HUES6 (cell line): ENCODE data around the gene TFPI2.

ENCODE experiments used
- H3K27ac ChIP-seq: 2 replicates; pipeline ENCODE4 v1.7.0; 2013; ENCODE audit warnings: low read depth, mild to moderate bottlenecking, low read length, inconsistent platforms
- H3K27me3 ChIP-seq: 2 replicates; pipeline ENCODE4 v1.6.1; 2013; ENCODE audit warnings: low read length; ENCODE audit not compliant: control insufficient read depth, insufficient read depth
- H3K36me3 ChIP-seq: 2 replicates; pipeline ENCODE4 v1.6.1; 2013; ENCODE audit warnings: low read length; ENCODE audit not compliant: control insufficient read depth, insufficient read depth
- H3K4me1 ChIP-seq: 2 replicates; pipeline ENCODE4 v1.6.1; 2013; ENCODE audit warnings: low read length; ENCODE audit not compliant: control insufficient read depth, insufficient read depth
- H3K4me3 ChIP-seq: 2 replicates; pipeline ENCODE4 v1.5.1; 2013; ENCODE audit warnings: low read depth, low read length
- H3K9ac ChIP-seq: one replicate; pipeline ENCODE4 v1.6.1; 2013; ENCODE audit warnings: mild to moderate bottlenecking, low read length
- H3K9me3 ChIP-seq: 2 replicates; pipeline ENCODE4 v1.6.1; 2013; ENCODE audit warnings: low read depth, low read length; ENCODE audit not compliant: control insufficient read depth, insufficient read depth

TFPI2 gene, protein sequence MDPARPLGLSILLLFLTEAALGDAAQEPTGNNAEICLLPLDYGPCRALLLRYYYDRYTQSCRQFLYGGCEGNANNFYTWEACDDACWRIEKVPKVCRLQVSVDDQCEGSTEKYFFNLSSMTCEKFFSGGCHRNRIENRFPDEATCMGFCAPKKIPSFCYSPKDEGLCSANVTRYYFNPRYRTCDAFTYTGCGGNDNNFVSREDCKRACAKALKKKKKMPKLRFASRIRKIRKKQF

DNA sequence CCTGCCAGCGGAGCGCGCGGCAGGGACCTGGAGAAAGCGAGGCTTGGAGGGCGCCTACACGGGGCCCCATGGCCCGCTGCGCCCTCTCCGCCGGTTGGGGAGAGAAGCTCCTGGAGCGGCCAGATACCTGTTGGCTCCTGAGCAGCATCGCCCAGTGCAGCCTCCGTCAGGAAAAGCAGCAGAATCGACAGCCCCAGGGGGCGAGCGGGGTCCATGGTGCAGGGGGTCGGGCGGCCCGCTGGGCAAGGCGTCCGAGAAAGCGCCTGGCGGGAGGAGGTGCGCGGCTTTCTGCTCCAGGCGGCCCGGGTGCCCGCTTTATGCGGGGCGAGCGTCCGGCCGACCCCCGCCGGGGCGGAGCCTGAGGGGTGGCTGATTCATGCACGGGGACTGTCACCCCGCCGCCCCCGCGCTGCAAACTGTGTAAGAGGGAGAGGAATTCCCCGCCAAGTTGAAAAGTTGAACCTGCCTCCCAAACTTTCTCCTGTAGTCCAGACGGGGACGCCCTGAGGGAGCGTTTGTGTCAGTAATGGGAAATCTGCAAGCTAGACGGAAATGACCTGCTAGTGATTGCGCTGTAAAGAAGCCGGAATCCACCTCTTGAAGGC is at the start of gene TFPI2:
Gene TFPI2 (minus strand): TSS at position 290 of the 605 bp plus-strand sequence. CDS start 75 bp downstream, at position 215.
- H3K9ac ChIP-seq, result peak within 1 kb of the TSS; percentile 66
- peaks cover 34% of the 10 kb centered on the region for H3K27me3 ChIP-seq
- H3K36me3 ChIP-seq, result no peaks in the 10 kb centered on the region
- peaks cover 4% of the 10 kb centered on the region; the same call in 1 of the 2 replicates for H3K4me1 ChIP-seq
- H3K9me3 ChIP-seq, result no peaks in the 10 kb centered on the region
- peak within 1 kb of the TSS; percentile 73 for H3K4me3 ChIP-seq
- H3K27ac ChIP-seq, result no peak within 1 kb of the TSS

DNA sequence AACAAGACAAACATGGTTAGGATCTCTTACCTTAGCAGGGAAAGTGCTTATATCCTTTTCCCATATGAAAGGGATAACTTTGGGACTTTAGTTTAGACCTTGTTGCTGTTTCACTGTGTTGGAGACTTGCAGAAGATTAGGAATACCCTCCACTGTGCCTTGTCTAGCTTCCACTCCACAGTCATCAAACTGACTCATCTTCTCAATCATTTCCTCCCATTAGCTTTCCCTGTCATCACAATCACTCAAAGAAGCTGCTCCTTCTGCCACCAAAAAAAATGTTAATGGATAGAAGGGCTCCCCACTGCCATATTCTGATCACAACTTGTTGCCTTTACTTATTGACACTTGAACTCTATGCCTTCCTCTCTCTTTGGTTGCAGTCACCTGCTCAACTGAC is 47.7 kb upstream of the TFPI2 start:
- no peaks in the 10 kb centered on the region for H3K27me3 ChIP-seq
- H3K36me3 ChIP-seq, result no peaks in the 10 kb centered on the region
- H3K27ac ChIP-seq, result no peak overlapping the region
- H3K9ac ChIP-seq, result no peak overlapping the region
- no peak overlapping the region for H3K4me3 ChIP-seq
- peaks cover 3% of the 10 kb centered on the region; the same call in 1 of the 2 replicates for H3K9me3 ChIP-seq
- no peaks in the 10 kb centered on the region for H3K4me1 ChIP-seq

DNA sequence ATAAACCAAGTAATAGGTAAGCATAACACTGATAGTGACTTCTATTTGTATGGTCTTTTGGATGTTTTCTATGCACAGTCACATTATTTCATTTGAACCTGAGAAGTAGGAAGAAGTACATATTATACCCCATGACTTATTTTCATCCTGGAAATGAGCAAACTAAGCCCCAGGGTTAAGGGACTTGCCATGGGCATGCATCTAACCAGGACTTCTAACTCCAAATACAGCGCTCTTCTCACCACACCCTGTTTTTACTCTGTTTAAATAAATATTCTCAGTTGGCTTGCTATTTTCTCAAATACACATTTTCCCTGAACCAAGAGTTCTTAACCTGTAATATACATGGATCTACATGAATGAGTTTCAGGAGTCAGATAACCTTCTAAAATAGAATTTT is 47.3 kb upstream of the TFPI2 start:
- Histone ChIP-seq H3K9ac (no peak overlapping the region), H3K4me3 (no peak overlapping the region), H3K27ac (no peak overlapping the region), H3K4me1 (no peaks in the 10 kb centered on the region), H3K9me3 (peaks cover 3% of the 10 kb centered on the region; the same call in 1 of the 2 replicates), H3K27me3 (no peaks in the 10 kb centered on the region), H3K36me3 (no peaks in the 10 kb centered on the region)

DNA sequence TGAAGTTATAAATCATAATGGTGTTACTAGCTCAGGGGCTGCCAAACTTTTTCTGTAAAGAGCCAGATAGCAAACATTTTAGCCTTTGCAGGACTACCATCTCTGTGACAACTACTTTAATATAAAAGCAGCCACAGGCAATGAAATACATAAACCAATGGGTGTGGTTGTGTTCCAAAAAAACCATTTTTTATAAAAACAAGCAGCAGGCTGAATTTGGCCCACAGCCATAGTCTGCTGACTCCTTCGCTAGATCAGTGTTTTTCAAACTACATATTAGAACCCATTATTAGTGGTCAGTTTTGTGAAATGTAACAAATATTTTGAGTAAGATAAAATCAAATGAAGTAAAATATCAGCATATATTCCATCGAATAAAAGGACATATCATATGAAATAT is 44.5 kb upstream of the TFPI2 start:
- H3K4me1 ChIP-seq, result no peaks in the 10 kb centered on the region
- H3K27me3 ChIP-seq, result no peaks in the 10 kb centered on the region
- no peak overlapping the region for H3K9ac ChIP-seq
- H3K9me3 ChIP-seq, result no peaks in the 10 kb centered on the region
- H3K36me3 ChIP-seq, result no peaks in the 10 kb centered on the region
- H3K27ac ChIP-seq, result no peak overlapping the region
- H3K4me3 ChIP-seq, result no peak overlapping the region

DNA sequence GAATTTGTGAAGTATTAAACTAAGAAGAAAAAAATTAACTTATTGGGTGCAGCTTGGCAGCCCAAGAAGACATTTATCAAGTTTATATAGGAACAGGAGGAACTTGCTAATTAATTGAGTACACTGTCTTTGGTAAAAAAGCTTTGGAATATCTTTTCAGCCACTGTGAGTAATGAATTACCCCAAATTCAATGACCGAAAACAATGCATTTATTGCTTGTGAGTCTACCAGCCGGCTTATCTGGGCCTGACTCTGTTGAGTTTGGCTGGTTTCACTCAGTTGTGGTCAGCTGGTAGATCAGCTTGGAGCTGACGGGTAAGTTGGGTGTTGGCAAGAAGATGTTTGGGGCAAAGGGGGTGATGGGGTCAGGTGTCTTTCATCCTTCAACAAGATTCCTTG is 42.6 kb upstream of the TFPI2 start:
- Histone ChIP-seq H3K9me3 (no peaks in the 10 kb centered on the region), H3K4me3 (no peak overlapping the region), H3K27me3 (no peaks in the 10 kb centered on the region), H3K36me3 (no peaks in the 10 kb centered on the region), H3K4me1 (no peaks in the 10 kb centered on the region), H3K27ac (no peak overlapping the region), H3K9ac (no peak overlapping the region)

DNA sequence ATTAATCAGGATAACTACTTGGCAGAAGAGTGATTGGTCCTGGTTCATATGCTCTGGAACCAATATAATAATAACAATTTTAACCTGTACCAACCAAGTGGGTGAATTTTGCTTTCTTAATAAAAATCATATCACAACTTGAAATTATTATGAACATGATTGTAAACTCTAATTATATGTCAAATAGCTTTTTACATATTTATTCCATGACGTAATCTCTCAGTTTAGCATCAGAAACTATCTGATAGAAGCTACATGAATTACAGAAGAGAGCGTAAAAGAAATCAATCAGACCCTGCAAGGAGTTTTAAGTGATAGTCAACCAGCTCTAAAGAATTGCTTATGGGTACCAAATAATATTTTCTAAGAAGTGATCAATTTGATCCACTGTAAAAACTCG is 41.1 kb upstream of the TFPI2 start:
- Histone ChIP-seq H3K4me1 (no peaks in the 10 kb centered on the region), H3K4me3 (no peak overlapping the region), H3K27me3 (no peaks in the 10 kb centered on the region), H3K9me3 (no peaks in the 10 kb centered on the region), H3K27ac (no peak overlapping the region), H3K9ac (no peak overlapping the region), H3K36me3 (no peaks in the 10 kb centered on the region)

DNA sequence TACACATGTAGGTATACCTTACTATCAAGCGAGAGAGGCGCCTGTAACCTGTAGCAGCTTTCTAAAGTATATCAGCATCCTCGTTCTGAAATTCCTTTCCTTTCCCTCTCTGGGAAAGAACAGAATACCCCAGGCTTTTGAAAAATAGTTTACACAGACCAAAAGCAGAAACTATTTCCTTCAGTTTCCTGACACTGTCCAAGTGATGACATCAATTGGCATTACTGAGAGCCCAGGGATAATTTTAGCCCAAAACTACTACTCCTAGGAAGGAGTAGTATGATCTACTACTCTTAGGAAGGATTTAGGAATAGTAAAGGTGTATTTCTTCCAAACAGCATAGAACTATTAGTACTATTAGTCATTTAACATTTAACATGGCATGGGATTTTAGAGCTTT is 37.0 kb upstream of the TFPI2 start:
- no peaks in the 10 kb centered on the region for H3K27me3 ChIP-seq
- no peak overlapping the region for H3K27ac ChIP-seq
- no peaks in the 10 kb centered on the region for H3K9me3 ChIP-seq
- no peaks in the 10 kb centered on the region for H3K4me1 ChIP-seq
- no peaks in the 10 kb centered on the region for H3K36me3 ChIP-seq
- H3K9ac ChIP-seq, result no peak overlapping the region
- H3K4me3 ChIP-seq, result no peak overlapping the region

DNA sequence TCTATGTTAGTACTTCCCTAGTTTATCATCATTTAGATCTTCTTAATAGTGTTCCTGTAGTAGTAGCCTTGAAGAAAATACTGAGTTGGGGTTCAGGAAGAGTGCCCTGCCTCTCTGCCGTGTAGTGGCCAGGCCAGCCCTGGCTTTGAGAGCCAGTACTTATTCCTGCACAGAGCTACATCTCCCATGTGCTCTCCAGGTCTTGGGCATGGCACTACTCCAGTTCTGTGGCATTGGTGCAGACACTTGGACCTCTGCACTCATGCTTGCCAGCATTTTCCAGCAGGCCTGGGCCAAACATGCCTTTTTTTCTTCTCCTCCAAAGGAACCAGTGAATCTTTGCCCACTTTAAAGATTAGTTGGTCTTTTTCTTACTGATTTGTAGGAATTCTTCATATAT is 36.2 kb upstream of the TFPI2 start:
- no peaks in the 10 kb centered on the region for H3K9me3 ChIP-seq
- H3K4me1 ChIP-seq, result 0 out of 2 replicates have a peak, but pooled peaks cover 4% of the 10 kb centered on the region
- no peak overlapping the region for H3K9ac ChIP-seq
- no peaks in the 10 kb centered on the region for H3K36me3 ChIP-seq
- no peak overlapping the region for H3K4me3 ChIP-seq
- H3K27me3 ChIP-seq, result no peaks in the 10 kb centered on the region
- no peak overlapping the region for H3K27ac ChIP-seq

DNA sequence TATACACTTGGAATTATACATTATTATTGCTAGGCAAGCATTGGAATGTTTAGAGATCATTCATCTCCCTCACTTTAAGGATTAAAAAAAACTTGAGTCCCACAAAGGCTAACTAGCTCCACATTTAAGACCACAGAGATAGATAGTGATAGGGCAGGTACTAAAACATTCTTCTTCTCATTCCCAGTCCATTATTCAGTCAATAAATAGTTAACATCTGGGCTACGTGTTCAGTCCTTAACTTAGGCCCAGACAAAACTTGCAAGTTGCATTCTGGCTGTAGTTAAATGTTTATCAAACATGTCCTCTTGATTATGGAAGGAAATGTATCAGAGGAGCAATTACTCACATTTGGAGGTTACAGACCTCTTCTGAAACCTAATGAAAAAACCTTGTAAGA is 33.4 kb upstream of the TFPI2 start:
- Histone ChIP-seq H3K9ac (no peak overlapping the region), H3K36me3 (no peaks in the 10 kb centered on the region), H3K27me3 (no peaks in the 10 kb centered on the region), H3K27ac (no peak overlapping the region), H3K9me3 (no peaks in the 10 kb centered on the region), H3K4me3 (no peak overlapping the region), H3K4me1 (peaks cover 14% of the 10 kb centered on the region)

DNA sequence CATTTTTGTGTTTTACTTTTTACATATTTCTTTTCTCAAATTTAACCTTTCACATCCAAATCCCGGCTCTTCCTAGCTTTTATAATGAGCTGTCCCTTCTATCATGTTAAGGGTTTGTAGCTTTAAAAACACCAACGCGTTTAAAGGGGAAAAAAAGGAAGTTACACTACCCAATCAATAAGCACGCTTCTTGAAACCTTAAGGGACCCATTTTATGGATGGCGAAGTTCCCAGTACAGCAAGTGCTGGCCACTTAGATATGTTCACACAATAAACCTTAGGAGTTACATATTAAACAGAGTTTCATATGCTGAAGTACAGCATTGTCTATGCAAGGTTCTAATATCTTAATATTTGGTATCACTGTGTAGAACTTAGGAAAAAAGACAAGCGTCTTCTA is 32.7 kb upstream of the TFPI2 start:
- Histone ChIP-seq H3K27ac (no peak overlapping the region), H3K9me3 (no peaks in the 10 kb centered on the region), H3K9ac (no peak overlapping the region), H3K36me3 (no peaks in the 10 kb centered on the region), H3K4me3 (no peak overlapping the region), H3K4me1 (peaks cover 14% of the 10 kb centered on the region), H3K27me3 (no peaks in the 10 kb centered on the region)

DNA sequence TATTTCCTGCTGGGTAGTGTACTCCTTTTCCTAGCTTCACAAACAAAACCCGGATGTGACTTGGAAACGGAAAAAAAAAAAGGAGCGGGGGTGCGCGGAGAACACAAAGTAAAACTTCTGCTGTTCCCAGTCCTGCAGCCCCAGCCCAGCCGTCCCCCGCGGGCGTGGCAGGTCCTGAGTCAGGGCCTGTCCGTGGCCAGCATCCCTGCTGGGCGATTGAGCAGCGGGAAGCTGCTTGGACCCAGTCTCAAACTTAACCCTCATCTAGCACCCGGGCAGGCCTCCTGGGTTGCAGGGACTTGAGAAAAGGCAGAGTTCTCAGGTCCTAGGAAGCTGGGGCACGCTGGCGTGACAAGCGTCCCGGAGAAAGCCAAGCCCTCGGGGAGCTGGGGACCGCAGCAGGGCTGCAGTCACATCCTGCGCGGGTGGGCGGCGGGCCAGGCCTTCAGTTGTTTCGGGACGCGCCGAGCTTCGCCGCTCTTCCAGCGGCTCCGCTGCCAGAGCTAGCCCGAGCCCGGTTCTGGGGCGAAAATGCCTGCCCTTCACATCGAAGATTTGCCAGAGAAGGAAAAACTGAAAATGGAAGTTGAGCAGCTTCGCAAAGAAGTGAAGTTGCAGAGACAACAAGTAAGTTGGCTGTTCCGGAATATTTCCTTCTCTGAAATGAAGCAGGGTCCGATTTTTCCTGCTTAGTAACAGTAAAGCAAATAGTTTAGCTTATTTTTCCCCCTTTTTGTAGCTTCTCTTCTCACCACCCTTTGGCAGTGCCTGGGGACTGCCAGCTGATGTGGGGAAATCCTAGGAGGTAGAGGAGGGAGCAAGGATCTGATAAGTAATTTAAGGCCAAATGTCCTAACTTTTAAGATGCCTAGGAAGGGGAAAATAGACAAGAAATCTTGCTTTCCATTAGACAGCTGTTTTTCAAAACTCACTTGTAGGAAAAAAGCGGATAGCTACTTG is 31.3 kb upstream of the TFPI2 start, which contains the start of gene GNG11:
Gene GNG11 (plus strand): TSS at position 129 of the 960 bp plus-strand sequence. CDS start 403 bp downstream, at position 532.
- Histone ChIP-seq H3K4me3 (peak within 1 kb of the TSS; percentile 53), H3K27me3 (no peaks in the 10 kb centered on the region), H3K9me3 (no peaks in the 10 kb centered on the region), H3K27ac (no peak within 1 kb of the TSS; the same call in 1 of the 2 replicates), H3K36me3 (no peaks in the 10 kb centered on the region), H3K4me1 (peaks cover 14% of the 10 kb centered on the region), H3K9ac (peak within 1 kb of the TSS; percentile 44)
